ENCODE data around the gene AIPL1. TPM values are rescaled to one million over a fixed set of nuclear protein-coding genes. Genes with fewer than 3 reads are reported as not detected.
"Not testable (repeated sequence)": the region's sequence is repeated elsewhere in the genome, so short reads cannot be mapped to it uniquely, and the experiment has no call there.

The AIPL1 gene
- total and polyA plus RNA-seq, 2 experiments from 2014 or later: 0.17 to 0.24 TPM

GRCh38 chr17:6483507-6483906 is 48.6 kb upstream of the AIPL1 start (continued):
- TF ChIP-seq ZNF462 (CRISPR knock-in tag; IDR thresholded peaks at IDR 0.05): no peak
- TF ChIP-seq NANOG (IDR thresholded peaks at IDR 0.05; ENCODE audit: borderline replicate concordance): no peak
- TF ChIP-seq ETS1 (IDR thresholded peaks at IDR 0.05): no peak
- no peak for TF ChIP-seq POLR2AphosphoS5 (IDR thresholded peaks at IDR 0.05; ENCODE audit: low read depth)

- not testable (repeated sequence) for H3K4me3 Mint-ChIP-seq
These were observed 47.9 kb upstream of the AIPL1 start for GRCh38 chr17:6482796-6483195.

More at GRCh38 chr17:6482796-6483195, 47.9 kb upstream of the AIPL1 start:
- not testable (repeated sequence) for ATAC-seq; DNase-seq (ENCODE audit: low spot score); H3K79me2 ChIP-seq (replicated peaks; ENCODE audit: insufficient read depth); H3K4me2 ChIP-seq; H3K36me3 Mint-ChIP-seq (ENCODE audit: low read depth); H3F3A ChIP-seq (replicated peaks; ENCODE audit: low read depth); H3K27ac ChIP-seq (ENCODE audit: low read depth); H3K4me3 ChIP-seq; H2AFZ ChIP-seq; H3K36me3 ChIP-seq (ENCODE audit: insufficient read depth); H3K27me3 ChIP-seq (ENCODE audit: insufficient read depth); H3K27ac Mint-ChIP-seq; H3K9me3 Mint-ChIP-seq; H4K20me1 ChIP-seq (replicated peaks; ENCODE audit: insufficient read depth); H3K9me2 ChIP-seq (ENCODE audit: insufficient read depth)
- Mint-ChIP-seq H3K27me3 (ENCODE audit: insufficient read depth, low read depth, poor library complexity) (peaks cover 19% of the 10 kb centered on the region), H3K4me1 (peaks cover 32% of the 10 kb centered on the region)
- peaks cover 18% of the 10 kb centered on the region for H3K4me1 ChIP-seq (ENCODE audit: insufficient read depth)
